A549 (cell line): ENCODE results near the gene RFX3.

Source experiments
- CEBPB ChIP-seq, 2 experiments: fragments of >200 bp in 1 of 2; sonication (Bioruptor Twin) in 1 of 2; formaldehyde crosslinking in 1 of 2; IDR thresholded peaks; 2 replicates each; pipeline ENCODE4 v1.6.1; 2012 to 2016
- ELK1 ChIP-seq: fragments of 150-350 bp; IDR thresholded peaks from 2 replicates; pipeline ENCODE4 v1.6.1; 2014; ENCODE audit warnings: low read depth, mild to moderate bottlenecking, low read length
- KDM1A ChIP-seq: fragments of 200-600 bp; sonication (generic); IDR thresholded peaks from 2 replicates; pipeline ENCODE4 v1.6.1; 2016; ENCODE audit warnings: low read depth, mild to moderate bottlenecking
- MAFK ChIP-seq: fragments of 450-650 bp; IDR thresholded peaks from 2 replicates; pipeline ENCODE4 v1.6.1; 2014; ENCODE audit not compliant: partially characterized antibody
- MYC ChIP-seq: IDR thresholded peaks from 2 replicates; pipeline ENCODE4 v1.6.1; 2012; ENCODE audit warnings: mild to moderate bottlenecking, inconsistent platforms, low read length, improper control_type of control experiment, borderline replicate concordance
- POLR2A ChIP-seq: IDR thresholded peaks from 2 replicates; pipeline ENCODE4 v1.6.1; 2012; ENCODE audit warnings: mild to moderate bottlenecking, low read length
- RAD21 ChIP-seq, 2 experiments: fragments of >200 bp in 1 of 2; sonication (Bioruptor Twin) in 1 of 2; formaldehyde crosslinking in 1 of 2; IDR thresholded peaks in 1 of 2; conservative IDR thresholded peaks in 1 of 2; 2 replicates in 1 of 2; 3 replicates in 1 of 2; pipeline ENCODE4 v1.6.1; 2012 to 2018; ENCODE audit warnings: inconsistent platforms in 1 of 2
- TF ChIP-seq, protein P1 (sequence below): fragments of >200 bp; sonication (Bioruptor Twin); formaldehyde crosslinking; IDR thresholded peaks from 3 replicates; pipeline ENCODE4 v1.5.1; 2016
- TF ChIP-seq, protein P2 (sequence below): fragments of 450-650 bp; IDR thresholded peaks from 2 replicates; pipeline ENCODE4 v1.6.1; 2014; ENCODE audit warnings: antibody characterized with exemption
- TF ChIP-seq, protein P3 (sequence below): IDR thresholded peaks from 2 replicates; pipeline ENCODE4 v1.6.1; 2012

DNA sequence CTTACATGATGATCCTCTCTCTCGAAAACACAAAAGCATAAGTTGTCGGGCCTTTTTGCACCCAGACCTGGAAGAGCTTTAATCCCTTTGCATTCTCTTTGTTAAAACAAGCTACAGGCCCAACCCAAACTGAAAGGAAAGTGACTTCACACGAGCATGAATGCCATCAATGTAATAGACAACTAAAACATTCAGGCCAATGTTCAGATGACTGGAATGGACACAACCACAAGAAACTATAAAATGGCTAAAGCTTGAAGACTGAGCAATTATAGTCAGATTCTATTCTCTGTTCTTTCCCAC is 45.5 kb downstream of the RFX3 start:
- TF ChIP-seq, protein P1, sequence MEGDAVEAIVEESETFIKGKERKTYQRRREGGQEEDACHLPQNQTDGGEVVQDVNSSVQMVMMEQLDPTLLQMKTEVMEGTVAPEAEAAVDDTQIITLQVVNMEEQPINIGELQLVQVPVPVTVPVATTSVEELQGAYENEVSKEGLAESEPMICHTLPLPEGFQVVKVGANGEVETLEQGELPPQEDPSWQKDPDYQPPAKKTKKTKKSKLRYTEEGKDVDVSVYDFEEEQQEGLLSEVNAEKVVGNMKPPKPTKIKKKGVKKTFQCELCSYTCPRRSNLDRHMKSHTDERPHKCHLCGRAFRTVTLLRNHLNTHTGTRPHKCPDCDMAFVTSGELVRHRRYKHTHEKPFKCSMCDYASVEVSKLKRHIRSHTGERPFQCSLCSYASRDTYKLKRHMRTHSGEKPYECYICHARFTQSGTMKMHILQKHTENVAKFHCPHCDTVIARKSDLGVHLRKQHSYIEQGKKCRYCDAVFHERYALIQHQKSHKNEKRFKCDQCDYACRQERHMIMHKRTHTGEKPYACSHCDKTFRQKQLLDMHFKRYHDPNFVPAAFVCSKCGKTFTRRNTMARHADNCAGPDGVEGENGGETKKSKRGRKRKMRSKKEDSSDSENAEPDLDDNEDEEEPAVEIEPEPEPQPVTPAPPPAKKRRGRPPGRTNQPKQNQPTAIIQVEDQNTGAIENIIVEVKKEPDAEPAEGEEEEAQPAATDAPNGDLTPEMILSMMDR: no peak
- TF ChIP-seq ELK1 (no peak), CEBPB (IDR thresholded peaks at IDR 0.05) (no peak), POLR2A (no peak), MAFK (no peak), RAD21 (conservative IDR thresholded peaks at IDR 0.05 in 1 of 2, IDR thresholded peaks at IDR 0.05 in 1 of 2) (no peak), KDM1A (no peak), MYC (no peak)
- TF ChIP-seq, protein P2, sequence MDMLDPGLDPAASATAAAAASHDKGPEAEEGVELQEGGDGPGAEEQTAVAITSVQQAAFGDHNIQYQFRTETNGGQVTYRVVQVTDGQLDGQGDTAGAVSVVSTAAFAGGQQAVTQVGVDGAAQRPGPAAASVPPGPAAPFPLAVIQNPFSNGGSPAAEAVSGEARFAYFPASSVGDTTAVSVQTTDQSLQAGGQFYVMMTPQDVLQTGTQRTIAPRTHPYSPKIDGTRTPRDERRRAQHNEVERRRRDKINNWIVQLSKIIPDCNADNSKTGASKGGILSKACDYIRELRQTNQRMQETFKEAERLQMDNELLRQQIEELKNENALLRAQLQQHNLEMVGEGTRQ: no peak
- TF ChIP-seq, protein P3, sequence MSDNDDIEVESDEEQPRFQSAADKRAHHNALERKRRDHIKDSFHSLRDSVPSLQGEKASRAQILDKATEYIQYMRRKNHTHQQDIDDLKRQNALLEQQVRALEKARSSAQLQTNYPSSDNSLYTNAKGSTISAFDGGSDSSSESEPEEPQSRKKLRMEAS: no peak
